GM21447 (cell line): ENCODE measurements around the gene HES6.
A peak's percentile ranks its signal among the peaks of the same experiment; 100 is the strongest.
"Not testable (repeated sequence)": the region's sequence is repeated elsewhere in the genome, so short reads cannot be mapped to it uniquely, and the experiment has no call there.

Experiments
- ATAC-seq: cut with Tn5 transposase; IDR thresholded peaks from one replicate; pipeline ENCODE4 v1.9.1; 2021; ENCODE audit not compliant: unreplicated experiment

HES6 gene

GRCh38 chr2:238274152-238274865, 34.5 kb upstream of the HES6 start:
- no peak for ATAC-seq

- not testable (repeated sequence) for ATAC-seq
Observed at GRCh38 chr2:238273433-238273832, 33.6 kb upstream of the HES6 start.

- ATAC-seq: no peak
Observed at GRCh38 chr2:238272156-238272555, 32.3 kb upstream of the HES6 start.

- ATAC-seq: not testable (repeated sequence)
Observed at GRCh38 chr2:238271686-238272085, 31.8 kb upstream of the HES6 start.

GRCh38 chr2:238271061-238271554, 31.3 kb upstream of the HES6 start:
- ATAC-seq: no peak

GRCh38 chr2:238270606-238271005, 30.8 kb upstream of the HES6 start:
- ATAC-seq: no peak

- no peak for ATAC-seq
Observed at GRCh38 chr2:238269741-238270140, 29.9 kb upstream of the HES6 start.

GRCh38 chr2:238267884-238268680, 28.2 kb upstream of the HES6 start:
- no peak for ATAC-seq

- no peak for ATAC-seq
Observed at GRCh38 chr2:238267341-238267710, 27.5 kb upstream of the HES6 start.

GRCh38 chr2:238265605-238266004, 25.8 kb upstream of the HES6 start:
- no peak for ATAC-seq

- ATAC-seq: no peak
Observed at GRCh38 chr2:238264072-238264460, 24.2 kb upstream of the HES6 start.

- no peak for ATAC-seq
Observed at GRCh38 chr2:238263204-238264071, 23.6 kb upstream of the HES6 start.

GRCh38 chr2:238262496-238263122, 22.8 kb upstream of the HES6 start:
- ATAC-seq: no peak

- ATAC-seq: no peak
Observed at GRCh38 chr2:238261718-238262375, 22.0 kb upstream of the HES6 start.

GRCh38 chr2:238260883-238261282, 21.0 kb upstream of the HES6 start:
- no peak for ATAC-seq

- no peak for ATAC-seq
Observed at GRCh38 chr2:238259061-238260020, 19.5 kb upstream of the HES6 start.

- no peak for ATAC-seq
Observed at GRCh38 chr2:238257786-238258700, 18.2 kb upstream of the HES6 start.

- peak; percentile 48 for ATAC-seq
Observed at GRCh38 chr2:238256594-238257104, 16.8 kb upstream of the HES6 start.
